Endodermal cell (in vitro differentiated cells): ENCODE results near the gene SCUBE1. TPM values are rescaled to one million over a fixed set of nuclear protein-coding genes. Genes with fewer than 3 reads are reported as not detected.

ENCODE experiments used
- DNase-seq: peaks from one replicate; pipeline ENCODE4 v3.0.0-alpha.2; 2017
- H3K27ac ChIP-seq: 2 replicates; pipeline ENCODE4 v1.5.1; 2013; ENCODE audit warnings: mild to moderate bottlenecking, low read depth, low read length, moderate library complexity
- H3K27me3 ChIP-seq: 2 replicates; pipeline ENCODE4 v1.6.1; 2013; ENCODE audit warnings: mild to moderate bottlenecking, low read length, moderate library complexity; ENCODE audit not compliant: insufficient read depth, control insufficient read depth, poor library complexity, severe bottlenecking
- H3K36me3 ChIP-seq: 2 replicates; pipeline ENCODE4 v1.7.0; 2013; ENCODE audit warnings: mild to moderate bottlenecking, low read length, moderate library complexity; ENCODE audit not compliant: control insufficient read depth, insufficient read depth
- H3K4me1 ChIP-seq: one replicate; pipeline ENCODE4 v1.7.0; 2013; ENCODE audit warnings: low read length; ENCODE audit not compliant: control insufficient read depth, insufficient read depth
- H3K4me3 ChIP-seq: 2 replicates; pipeline ENCODE4 v1.5.1; 2013; ENCODE audit warnings: mild to moderate bottlenecking, low read length, moderate library complexity
- H3K9ac ChIP-seq: 2 replicates; pipeline ENCODE4 v1.6.1; 2013; ENCODE audit warnings: mild to moderate bottlenecking, low read length, moderate library complexity; ENCODE audit not compliant: poor library complexity, severe bottlenecking; ENCODE audit errors: extremely low read depth
- H3K9me3 ChIP-seq: 2 replicates; pipeline ENCODE4 v1.6.1; 2013; ENCODE audit warnings: mild to moderate bottlenecking, low read length, moderate library complexity; ENCODE audit not compliant: control insufficient read depth
- H3K27ac Mint-ChIP-seq: 2 replicates; pipeline ENCODE4 v1.8.0; 2020; ENCODE audit warnings: mixed read lengths
- H3K27me3 Mint-ChIP-seq: 2 replicates; pipeline ENCODE4 v1.8.0; 2021; ENCODE audit warnings: mild to moderate bottlenecking, mixed read lengths; ENCODE audit not compliant: insufficient read depth
- H3K36me3 Mint-ChIP-seq: 2 replicates; pipeline ENCODE4 v1.8.0; 2020; ENCODE audit warnings: low read depth, mixed read lengths
- H3K4me1 Mint-ChIP-seq: 2 replicates; pipeline ENCODE4 v1.8.0; 2020; ENCODE audit warnings: mixed read lengths
- H3K4me3 Mint-ChIP-seq: 2 replicates; pipeline ENCODE4 v1.8.0; 2020; ENCODE audit warnings: mild to moderate bottlenecking, moderate library complexity, mixed read lengths
- H3K9me3 Mint-ChIP-seq: 2 replicates; pipeline ENCODE4 v1.8.0; 2020; ENCODE audit warnings: mild to moderate bottlenecking, mixed read lengths
- WGBS, 2 experiments: methylation state at CpG; one replicate each; pipeline versions ENCODE4 v1.1.5 to v1.1.7; 2013; ENCODE audit warnings: missing lambda C conversion rate in 2 of 2, mixed read lengths in 1 of 2; ENCODE audit not compliant: insufficient coverage in 1 of 2, insufficient read length in 1 of 2; 5-methylcytosine and 5-hydroxymethylcytosine counted together
- total RNA-seq, 2 donors: library from RNA; stranded (reverse); fragmentation: NEBNext Ultra II Directional in 1 of 2; extraction: Animal tissue kit (Norgen Biotek cat#: 25700) in 1 of 2; gene quantifications; 2 replicates in 1 of 2; 3 replicates in 1 of 2; pipeline ENCODE4 v1.2.1, GENCODE V29; 2021
- TF ChIP-seq, protein P1 (sequence below): fragments of 200-600 bp; sonication (generic); conservative IDR thresholded peaks from 2 replicates; pipeline ENCODE4 v1.5.0; 2021; ENCODE audit warnings: antibody characterized with exemption, mild to moderate bottlenecking

The SCUBE1 gene
- total RNA-seq, 2 donors from 2014 or later: 0.13 to 0.95 TPM

GRCh38 chr22:43213962-43214361 lies 129.2 kb downstream of the SCUBE1 start:
- H3K27ac Mint-ChIP-seq: no peak overlapping the region
- H3K4me3 ChIP-seq: no peak overlapping the region
- TF ChIP-seq, protein P1, sequence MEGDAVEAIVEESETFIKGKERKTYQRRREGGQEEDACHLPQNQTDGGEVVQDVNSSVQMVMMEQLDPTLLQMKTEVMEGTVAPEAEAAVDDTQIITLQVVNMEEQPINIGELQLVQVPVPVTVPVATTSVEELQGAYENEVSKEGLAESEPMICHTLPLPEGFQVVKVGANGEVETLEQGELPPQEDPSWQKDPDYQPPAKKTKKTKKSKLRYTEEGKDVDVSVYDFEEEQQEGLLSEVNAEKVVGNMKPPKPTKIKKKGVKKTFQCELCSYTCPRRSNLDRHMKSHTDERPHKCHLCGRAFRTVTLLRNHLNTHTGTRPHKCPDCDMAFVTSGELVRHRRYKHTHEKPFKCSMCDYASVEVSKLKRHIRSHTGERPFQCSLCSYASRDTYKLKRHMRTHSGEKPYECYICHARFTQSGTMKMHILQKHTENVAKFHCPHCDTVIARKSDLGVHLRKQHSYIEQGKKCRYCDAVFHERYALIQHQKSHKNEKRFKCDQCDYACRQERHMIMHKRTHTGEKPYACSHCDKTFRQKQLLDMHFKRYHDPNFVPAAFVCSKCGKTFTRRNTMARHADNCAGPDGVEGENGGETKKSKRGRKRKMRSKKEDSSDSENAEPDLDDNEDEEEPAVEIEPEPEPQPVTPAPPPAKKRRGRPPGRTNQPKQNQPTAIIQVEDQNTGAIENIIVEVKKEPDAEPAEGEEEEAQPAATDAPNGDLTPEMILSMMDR: no peak
- no peaks in the 10 kb centered on the region for H3K36me3 Mint-ChIP-seq
- WGBS, 2 experiments: 88 to 92% methylated on average over 7 to 11 of the region's 12 CpGs
- no peaks in the 10 kb centered on the region for H3K9me3 ChIP-seq
- H3K9ac ChIP-seq: no peak overlapping the region
- H3K27me3 ChIP-seq: no peaks in the 10 kb centered on the region
- H3K27me3 Mint-ChIP-seq: no peaks in the 10 kb centered on the region
- H3K9me3 Mint-ChIP-seq: no peaks in the 10 kb centered on the region
- peaks cover 28% of the 10 kb centered on the region for H3K4me1 Mint-ChIP-seq
- no peak overlapping the region for H3K27ac ChIP-seq
- no peak overlapping the region for H3K4me3 Mint-ChIP-seq
- no peak for DNase-seq
- H3K36me3 ChIP-seq: no peaks in the 10 kb centered on the region
- H3K4me1 ChIP-seq: peaks cover 6% of the 10 kb centered on the region

- H3K9me3 ChIP-seq: no peaks in the 10 kb centered on the region
- Mint-ChIP-seq H3K9me3 (no peaks in the 10 kb centered on the region), H3K4me3 (no peak overlapping the region), H3K27me3 (no peaks in the 10 kb centered on the region), H3K27ac (no peak overlapping the region), H3K36me3 (no peaks in the 10 kb centered on the region), H3K4me1 (peaks cover 23% of the 10 kb centered on the region)
- 39 to 55% methylated on average over 3 to 8 of the region's 8 CpGs for WGBS, 2 experiments
- no peaks in the 10 kb centered on the region for H3K36me3 ChIP-seq
- peak; percentile 92 for DNase-seq
- H3K4me3 ChIP-seq: no peak overlapping the region
- H3K27me3 ChIP-seq: no peaks in the 10 kb centered on the region
- H3K4me1 ChIP-seq: peaks cover 6% of the 10 kb centered on the region
- H3K9ac ChIP-seq: no peak overlapping the region
- H3K27ac ChIP-seq: no peak overlapping the region
- TF ChIP-seq, protein P1: no peak
Observed at GRCh38 chr22:43213051-43213450, 130.1 kb downstream of the SCUBE1 start.

- Histone ChIP-seq H3K27me3 (no peaks in the 10 kb centered on the region), H3K9me3 (no peaks in the 10 kb centered on the region), H3K4me1 (peaks cover 6% of the 10 kb centered on the region), H3K9ac (no peak overlapping the region), H3K4me3 (no peak overlapping the region), H3K27ac (no peak overlapping the region), H3K36me3 (no peaks in the 10 kb centered on the region)
- peaks cover 18% of the 10 kb centered on the region for H3K4me1 Mint-ChIP-seq
- no peak overlapping the region for H3K4me3 Mint-ChIP-seq
- H3K27me3 Mint-ChIP-seq: no peaks in the 10 kb centered on the region
- WGBS, 2 experiments: 88 to 97% methylated on average over 7 to 23 of the region's 23 CpGs
- H3K27ac Mint-ChIP-seq: no peak overlapping the region
- no peaks in the 10 kb centered on the region for H3K9me3 Mint-ChIP-seq
- TF ChIP-seq, protein P1: no peak
- no peaks in the 10 kb centered on the region for H3K36me3 Mint-ChIP-seq
- DNase-seq: no peak
Observed at GRCh38 chr22:43212434-43212952, 130.7 kb downstream of the SCUBE1 start.
